IMR-90 (cell line): ENCODE data around the gene CPXM2.

Experiments
- BHLHE40 ChIP-seq: fragments of 150-350 bp; IDR thresholded peaks from 2 replicates; pipeline ENCODE4 v1.6.1; 2016; ENCODE audit warnings: mild to moderate bottlenecking, low read depth, low read length
- CEBPB ChIP-seq: IDR thresholded peaks from 2 replicates; pipeline ENCODE4 v1.6.1; 2012; ENCODE audit warnings: low read depth, low read length, improper control_type of control experiment
- CTCF ChIP-seq: conservative IDR thresholded peaks from 2 replicates; pipeline ENCODE4 v1.5.1; 2012; ENCODE audit warnings: mild to moderate bottlenecking, low read depth, low read length, improper control_type of control experiment
- POLR2A ChIP-seq: IDR thresholded peaks from 2 replicates; pipeline ENCODE4 v1.6.1; 2012; ENCODE audit warnings: mild to moderate bottlenecking, low read depth, low read length
- RFX5 ChIP-seq: IDR thresholded peaks from 2 replicates; pipeline ENCODE4 v1.8.0; 2012; ENCODE audit warnings: low read depth, mild to moderate bottlenecking, low read length, moderate library complexity
- USF2 ChIP-seq: fragments of 150-350 bp; IDR thresholded peaks from 2 replicates; pipeline ENCODE4 v1.6.1; 2017; ENCODE audit warnings: mild to moderate bottlenecking, antibody characterized with exemption, low read length, low read depth

GRCh38 chr10:123774132-123774742 lies 117.4 kb downstream of the CPXM2 start:
- TF ChIP-seq CTCF = no peak
- no peak for TF ChIP-seq RFX5
- no peak for TF ChIP-seq BHLHE40
- no peak for TF ChIP-seq POLR2A
- TF ChIP-seq CEBPB = no peak
- no peak for TF ChIP-seq USF2
